GM19035 (cell line): ENCODE results near the gene CDKN2B.
"Not testable (repeated sequence)": the region's sequence is repeated elsewhere in the genome, so short reads cannot be mapped to it uniquely, and the experiment has no call there.

Source experiments
- ATAC-seq: cut with Tn5 transposase; IDR thresholded peaks from one replicate; pipeline ENCODE4 v1.9.1; 2021; ENCODE audit not compliant: unreplicated experiment

Gene CDKN2B, protein sequence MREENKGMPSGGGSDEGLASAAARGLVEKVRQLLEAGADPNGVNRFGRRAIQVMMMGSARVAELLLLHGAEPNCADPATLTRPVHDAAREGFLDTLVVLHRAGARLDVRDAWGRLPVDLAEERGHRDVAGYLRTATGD

DNA sequence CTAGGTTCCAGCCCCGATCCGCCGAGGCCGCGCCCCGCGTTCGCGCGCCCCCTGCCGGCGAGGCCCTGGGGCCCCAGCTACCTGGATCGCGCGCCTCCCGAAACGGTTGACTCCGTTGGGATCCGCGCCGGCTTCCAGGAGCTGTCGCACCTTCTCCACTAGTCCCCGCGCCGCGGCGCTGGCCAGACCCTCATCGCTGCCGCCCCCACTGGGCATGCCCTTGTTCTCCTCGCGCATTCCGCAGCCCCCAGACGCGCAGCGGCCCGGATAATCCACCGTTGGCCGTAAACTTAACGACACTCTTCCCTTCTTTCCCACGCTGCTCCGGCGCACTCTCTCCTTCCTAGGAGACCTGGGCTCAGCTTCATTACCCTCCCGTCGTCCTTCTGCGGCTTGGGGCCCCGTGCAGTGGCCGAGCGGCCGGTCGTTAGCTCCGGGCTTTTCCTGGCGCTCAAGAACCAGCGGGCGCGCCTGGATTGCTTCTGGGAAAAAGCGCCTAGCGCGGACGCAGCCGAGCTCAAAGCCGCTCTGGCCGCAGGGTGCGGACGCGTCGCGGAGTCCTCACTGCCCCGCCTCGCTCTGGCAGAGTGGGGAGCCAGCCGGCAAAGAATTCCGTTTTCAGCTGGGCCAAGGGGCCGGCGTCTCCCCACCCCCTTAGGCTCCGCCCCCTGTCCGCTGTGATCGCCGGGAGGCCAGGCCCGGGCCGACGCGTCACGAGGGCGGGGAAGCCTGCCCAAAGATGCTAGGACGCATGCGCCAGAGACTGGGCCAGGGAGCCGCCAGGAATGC, at the start of gene CDKN2B:
Gene CDKN2B (minus strand): TSS at position 589 of the 789 bp plus-strand sequence. CDS start 352 bp downstream, at position 237.
- ATAC-seq, result peak; percentile 93

DNA sequence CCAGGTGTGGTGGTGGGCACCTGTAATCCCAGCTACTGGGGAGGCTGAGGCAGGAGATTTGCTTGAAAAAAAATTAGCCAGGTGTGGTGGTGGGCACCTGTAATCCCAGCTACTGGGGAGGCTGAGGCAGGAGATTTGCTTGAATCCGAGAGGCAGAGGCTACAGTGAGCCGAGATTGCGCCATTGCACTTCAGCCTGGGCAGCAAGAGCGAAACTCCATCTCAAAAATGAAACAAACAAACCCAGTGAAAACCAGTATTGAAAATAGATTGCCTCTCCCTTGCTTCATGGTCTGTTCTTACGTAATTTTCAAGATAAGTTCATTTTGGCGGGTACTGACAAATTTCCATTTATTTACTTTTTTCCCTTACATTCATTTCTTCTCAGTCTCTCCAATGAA, 48.9 kb upstream of the CDKN2B start:
- ATAC-seq, result not testable (repeated sequence)

DNA sequence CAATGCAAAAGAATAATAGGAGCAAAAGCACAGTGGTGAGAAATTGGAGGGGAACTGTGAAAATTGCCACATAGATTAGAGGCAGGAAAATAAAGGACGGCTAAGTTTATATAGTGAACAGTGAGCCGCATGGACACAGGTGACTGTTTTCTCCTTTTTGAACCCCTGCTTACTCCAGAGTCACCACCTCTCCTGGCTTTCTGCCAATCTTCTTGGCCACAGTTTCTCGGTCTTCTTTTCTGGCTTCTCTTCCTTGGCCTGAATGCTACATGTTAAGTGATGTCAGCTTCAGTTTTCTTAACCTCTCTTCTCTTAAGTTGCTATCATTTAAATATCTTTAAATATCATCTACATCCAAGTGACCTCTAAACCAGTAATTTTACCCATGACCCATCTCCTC, 47.3 kb upstream of the CDKN2B start:
- ATAC-seq, result no peak

GRCh38 chr9:22055090-22055489, 46.0 kb upstream of the CDKN2B start:
- ATAC-seq, result no peak

- ATAC-seq, result no peak
Measured at GRCh38 chr9:22054529-22054928, 45.4 kb upstream of the CDKN2B start.

- ATAC-seq, result no peak
Measured at GRCh38 chr9:22054076-22054475, 45.0 kb upstream of the CDKN2B start.

DNA sequence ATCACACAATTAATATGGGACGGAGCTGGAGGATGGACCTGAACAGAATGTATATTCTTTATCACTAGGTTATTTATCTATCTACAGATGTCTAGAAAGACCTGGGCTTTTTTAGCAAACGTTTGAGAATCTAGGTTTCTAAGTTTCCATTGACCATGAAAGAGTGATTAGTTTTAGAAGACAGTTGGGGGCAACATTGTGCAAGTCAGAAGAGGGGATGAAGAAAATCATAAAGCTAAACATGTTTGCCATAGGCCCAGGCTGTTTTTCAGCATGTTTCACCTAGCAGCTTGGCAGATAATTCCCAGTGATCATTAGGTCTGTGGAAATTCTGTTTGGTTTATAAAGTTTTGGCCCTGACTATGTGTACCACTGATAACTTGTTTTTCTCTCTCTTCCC, 44.1 kb upstream of the CDKN2B start:
- ATAC-seq, result no peak

- peak; percentile 63 for ATAC-seq
Measured at GRCh38 chr9:22052376-22052945, 43.4 kb upstream of the CDKN2B start.

DNA sequence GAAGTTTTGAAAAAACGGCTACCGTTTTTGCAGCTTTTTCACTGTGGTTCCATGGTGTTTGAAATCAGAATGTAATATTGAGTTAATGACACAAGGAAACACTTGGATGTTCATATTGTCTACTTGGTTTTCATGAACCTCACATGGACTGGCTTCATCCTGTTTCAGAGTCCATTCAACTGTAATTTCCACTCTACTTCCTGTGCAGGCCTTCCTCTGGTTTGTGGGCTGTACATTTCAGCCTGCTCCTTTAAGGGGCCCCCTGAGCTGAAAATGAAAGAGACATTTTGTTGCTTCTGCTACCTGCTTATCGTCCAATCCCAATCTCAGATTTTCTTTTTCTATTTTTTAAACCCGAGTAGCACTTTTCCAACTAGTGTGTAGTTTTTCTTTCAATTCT, 41.8 kb upstream of the CDKN2B start:
- peak; percentile 48 for ATAC-seq

DNA sequence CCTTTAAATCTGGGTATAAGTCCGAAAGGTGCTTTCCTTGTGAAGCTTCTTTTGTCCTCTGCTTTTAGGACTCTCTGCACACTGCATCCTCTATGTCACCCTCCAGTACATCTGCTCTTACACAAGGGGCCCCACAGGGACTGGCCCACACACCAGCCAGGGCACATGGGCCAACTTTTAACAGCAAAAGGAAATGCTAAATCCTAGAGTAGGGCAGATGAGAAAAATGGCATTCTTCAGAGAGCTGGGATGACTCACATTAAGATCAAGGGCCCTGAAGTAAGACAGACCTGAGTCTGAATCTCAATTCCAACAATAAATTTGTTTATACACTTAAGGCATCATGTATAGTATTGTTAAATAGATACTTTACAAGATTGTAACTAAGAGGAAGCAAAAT, 40.3 kb upstream of the CDKN2B start:
- ATAC-seq, result no peak

DNA sequence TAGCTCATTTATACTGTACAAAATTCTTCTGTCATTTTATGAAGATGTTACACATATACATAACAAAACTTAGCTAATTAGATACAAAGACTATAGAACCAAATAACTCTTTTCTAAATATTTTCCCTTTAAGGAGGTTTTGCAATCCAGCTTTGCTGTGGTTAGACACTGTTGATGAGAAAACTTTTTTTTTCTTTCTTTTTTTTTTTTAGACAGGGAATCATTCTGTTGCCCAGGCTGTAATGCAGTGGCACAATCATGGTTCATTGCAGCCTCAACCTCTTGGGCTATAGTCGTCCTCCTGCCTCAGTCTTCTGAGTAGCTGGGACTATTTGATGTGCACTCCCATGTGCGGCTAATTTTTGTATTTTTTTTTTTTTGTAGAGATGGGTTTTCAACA, 38.5 kb upstream of the CDKN2B start:
- ATAC-seq, result no peak

- no peak for ATAC-seq
Measured at GRCh38 chr9:22046243-22046885, 37.3 kb upstream of the CDKN2B start.

DNA sequence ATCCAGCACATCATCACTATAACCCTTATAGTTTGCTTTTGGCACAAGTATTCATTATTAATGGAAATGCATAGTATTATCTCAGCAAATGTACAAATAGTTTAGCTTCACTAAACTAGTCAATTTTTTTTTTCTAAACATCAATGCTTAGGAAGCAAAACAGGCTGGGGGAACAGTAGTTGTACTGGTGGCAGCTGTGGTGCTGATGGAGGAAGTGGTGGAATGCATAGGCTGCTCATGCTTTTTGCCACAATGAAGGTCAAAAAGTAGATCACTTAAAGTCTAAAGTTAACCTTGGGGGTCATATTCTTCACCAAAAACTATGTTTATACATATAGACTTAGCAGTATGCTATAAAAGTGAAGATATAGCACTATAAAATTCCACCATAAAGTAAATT, 36.3 kb upstream of the CDKN2B start:
- no peak for ATAC-seq

DNA sequence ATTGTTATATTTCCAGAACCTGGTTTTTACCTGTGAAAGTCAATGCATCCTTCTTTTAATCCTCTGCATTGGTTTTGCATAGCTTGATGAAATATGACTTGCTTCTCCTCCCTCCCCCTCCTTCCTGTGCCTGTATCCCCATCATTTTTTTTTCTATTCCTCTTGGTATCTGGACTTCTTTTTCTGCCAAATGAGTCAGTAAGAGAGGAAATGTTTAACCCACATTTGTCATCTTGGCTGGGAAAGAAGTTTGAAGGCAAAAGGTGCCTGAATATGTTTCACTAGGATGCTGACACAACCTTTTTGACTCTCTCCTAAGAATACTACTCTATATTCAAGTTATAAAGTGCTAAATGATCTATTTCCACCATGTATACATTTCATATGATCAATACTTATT, 35.5 kb upstream of the CDKN2B start:
- ATAC-seq, result no peak

DNA sequence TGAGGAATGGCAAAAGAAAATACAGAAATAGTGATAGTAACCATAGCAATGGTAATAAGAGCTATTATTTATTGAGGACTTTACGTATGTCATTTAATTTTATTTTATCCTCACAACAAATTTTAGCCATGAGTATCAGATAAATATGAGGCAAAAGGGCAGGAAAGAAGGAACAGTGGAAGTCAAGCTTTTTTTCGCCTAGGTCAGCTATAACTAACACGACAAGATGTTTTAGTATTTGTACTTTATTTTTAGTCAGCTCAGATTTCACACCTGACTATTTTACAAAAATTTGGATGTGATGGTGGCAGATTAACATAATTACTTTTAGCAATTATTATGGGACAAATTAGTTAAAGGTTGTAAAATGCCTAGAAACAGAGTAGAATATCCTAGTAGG, 34.8 kb upstream of the CDKN2B start:
- no peak for ATAC-seq

DNA sequence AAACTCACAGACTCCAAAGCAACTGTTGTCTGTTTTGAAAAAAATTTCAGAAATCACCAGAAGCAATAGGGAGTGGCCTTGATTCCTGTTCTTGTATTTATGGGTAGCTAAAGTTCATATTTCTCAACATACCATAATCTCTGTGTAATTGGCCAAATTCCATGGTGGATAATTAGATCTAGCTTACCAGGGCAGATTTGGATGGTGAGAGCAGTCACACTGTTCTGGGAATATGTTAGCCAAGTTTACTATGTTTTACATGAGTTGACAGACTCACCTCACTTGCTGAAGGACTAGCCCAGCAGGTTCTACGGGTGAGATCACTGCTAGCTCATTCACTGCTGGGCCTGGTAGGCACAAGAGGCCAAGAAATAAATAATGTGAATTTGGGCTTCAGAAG, 32.7 kb upstream of the CDKN2B start:
- ATAC-seq, result no peak

GRCh38 chr9:22041344-22041743, 32.2 kb upstream of the CDKN2B start:
- ATAC-seq, result no peak

- ATAC-seq, result no peak
Measured at GRCh38 chr9:22040760-22041159, 31.7 kb upstream of the CDKN2B start.

GRCh38 chr9:22039258-22039657, 30.2 kb upstream of the CDKN2B start:
- ATAC-seq, result no peak

DNA sequence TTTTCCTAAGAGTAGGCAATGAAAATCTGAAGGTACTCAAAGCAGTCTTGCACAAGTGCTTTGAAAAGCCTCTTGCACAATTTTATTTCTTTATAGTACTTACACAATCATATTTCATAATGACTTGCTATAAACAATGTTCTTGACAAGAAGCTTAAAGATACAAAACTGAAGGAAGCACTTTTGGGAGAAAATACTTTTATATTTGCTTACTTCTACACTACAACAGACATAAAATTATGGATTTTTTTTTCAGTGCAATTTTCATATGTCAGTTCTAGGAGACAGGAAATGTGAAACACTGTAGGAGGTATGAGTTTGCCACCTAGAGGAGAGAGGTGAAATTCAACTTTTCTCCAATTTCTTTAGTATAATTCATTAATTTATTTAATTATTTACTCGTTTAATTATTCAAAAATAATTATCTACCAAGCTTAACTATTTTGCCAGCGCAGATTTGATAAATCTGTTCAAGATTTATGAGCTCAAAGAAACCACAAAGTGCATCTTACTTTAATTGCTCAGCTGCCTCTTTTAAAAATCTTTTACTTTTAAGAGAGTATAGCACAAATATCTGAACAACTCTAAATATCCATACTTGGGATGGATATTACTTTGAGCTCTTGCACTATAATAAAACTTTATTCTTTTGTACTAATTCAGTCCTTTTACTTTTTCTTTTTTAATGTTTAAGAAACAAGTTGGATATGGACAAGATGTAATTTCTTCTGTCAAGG, 29.0 kb upstream of the CDKN2B start:
- peak; percentile 64 for ATAC-seq

- no peak for ATAC-seq
Measured at GRCh38 chr9:22036866-22037626, 27.9 kb upstream of the CDKN2B start.
